GM18505 (cell line): ENCODE data around the gene HIVEP3.

Experiments used
- ATAC-seq: cut with Tn5 transposase; IDR thresholded peaks from one replicate; pipeline ENCODE4 v1.9.1; 2021; ENCODE audit not compliant: unreplicated experiment
- POLR2A ChIP-seq: IDR thresholded peaks from 4 replicates; pipeline ENCODE4 v1.6.1; 2011; ENCODE audit warnings: borderline replicate concordance; ENCODE audit not compliant: insufficient read depth, insufficient read length; ENCODE audit errors: extremely low read depth

Gene HIVEP3

DNA sequence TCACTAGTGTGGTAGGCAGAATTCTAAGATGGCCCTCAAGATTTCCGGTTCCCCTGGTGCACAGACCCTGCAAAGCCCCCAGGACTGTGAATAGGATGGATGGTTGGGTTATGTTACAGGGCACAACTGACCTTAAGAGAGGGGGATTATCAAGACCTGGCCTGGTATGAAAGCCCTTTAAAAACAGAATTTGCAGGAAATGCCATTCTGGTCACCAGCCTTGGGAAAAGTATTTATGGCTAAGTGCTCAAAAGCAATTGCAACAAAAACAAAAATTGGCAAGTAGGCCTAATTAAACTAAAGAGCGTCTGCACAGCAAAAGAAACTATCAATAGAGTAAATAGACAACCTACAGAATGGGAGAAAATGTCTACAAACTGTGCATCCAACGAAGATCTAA lies 289.6 kb downstream of the HIVEP3 start:
- no peak for TF ChIP-seq POLR2A
- no peak for ATAC-seq

DNA sequence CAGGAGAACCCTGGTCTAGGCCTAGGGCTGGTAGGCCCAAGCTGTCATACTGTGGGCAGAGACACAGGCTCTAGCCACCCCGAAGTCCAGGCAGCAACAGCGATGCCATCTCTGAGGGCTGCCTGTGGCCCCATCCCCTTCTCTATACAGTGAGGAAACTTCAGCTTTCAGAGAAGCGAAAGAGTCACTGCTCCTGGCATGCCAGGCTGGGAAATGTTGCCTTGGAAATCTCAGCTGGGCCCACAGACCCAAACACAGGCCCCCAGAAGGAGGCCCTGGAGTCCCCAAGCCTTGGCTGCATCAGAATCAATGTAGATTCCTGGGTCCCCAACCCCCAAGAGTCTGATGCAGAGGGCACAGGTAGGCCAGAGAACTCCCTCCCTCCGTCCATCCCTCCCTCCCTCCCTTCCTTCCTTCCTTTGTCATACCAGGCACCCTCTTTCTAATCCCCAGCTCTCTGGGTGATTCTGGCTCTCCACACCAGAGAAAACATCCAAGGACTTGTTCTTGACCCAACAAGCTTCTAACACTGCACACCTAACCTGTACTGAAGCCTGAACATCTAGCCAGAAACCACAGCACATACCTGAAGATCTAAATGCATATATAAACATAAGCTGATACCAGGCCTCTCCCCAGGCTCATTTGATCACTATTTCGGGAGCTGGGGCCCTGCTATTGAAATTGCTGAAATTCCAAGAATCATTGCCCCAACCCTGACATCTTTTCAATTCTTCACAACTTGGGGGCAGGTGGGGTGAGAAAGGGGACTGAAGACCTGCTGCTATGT lies 291.0 kb downstream of the HIVEP3 start:
- ATAC-seq: no peak
- TF ChIP-seq POLR2A: no peak

DNA sequence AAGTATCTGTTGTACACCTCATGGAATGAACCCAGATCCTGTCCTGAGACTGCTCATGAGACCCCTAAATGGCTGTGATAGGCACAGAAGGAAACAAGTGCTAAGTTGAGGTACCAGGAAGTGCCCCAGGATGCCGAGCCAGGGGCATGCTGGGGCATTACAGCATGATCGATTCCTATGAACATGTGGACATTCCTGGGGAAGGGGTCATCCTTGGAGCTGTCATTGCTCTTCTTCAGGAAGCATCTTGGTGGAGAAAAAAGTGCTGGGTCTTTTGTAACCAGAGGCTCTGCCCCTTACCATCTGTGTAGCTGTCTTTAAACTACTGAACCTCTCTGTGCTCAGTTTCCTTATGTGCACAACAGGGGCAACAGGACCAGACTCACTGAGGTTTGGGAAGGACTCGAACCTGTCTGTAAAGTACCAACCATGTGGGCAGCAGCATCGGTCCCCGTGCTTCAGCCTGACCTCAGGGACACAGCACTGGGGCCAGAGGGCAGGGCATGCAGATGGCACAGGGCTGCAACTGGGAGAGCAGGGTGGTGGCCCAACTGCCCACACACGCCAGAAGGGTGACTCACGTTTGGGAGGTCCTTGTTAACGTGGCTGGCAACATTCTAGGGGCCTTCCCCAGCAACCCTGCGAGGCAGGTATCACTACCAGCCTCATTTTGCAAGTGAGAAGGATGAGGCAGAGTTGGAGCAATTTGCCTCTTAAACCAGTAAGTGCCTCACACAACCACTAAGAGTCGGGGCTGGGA lies 291.9 kb downstream of the HIVEP3 start:
- TF ChIP-seq POLR2A: no peak
- no peak for ATAC-seq

GRCh38 chr1:41626146-41626545 lies 292.6 kb downstream of the HIVEP3 start:
- ATAC-seq: no peak
- TF ChIP-seq POLR2A: no peak

DNA sequence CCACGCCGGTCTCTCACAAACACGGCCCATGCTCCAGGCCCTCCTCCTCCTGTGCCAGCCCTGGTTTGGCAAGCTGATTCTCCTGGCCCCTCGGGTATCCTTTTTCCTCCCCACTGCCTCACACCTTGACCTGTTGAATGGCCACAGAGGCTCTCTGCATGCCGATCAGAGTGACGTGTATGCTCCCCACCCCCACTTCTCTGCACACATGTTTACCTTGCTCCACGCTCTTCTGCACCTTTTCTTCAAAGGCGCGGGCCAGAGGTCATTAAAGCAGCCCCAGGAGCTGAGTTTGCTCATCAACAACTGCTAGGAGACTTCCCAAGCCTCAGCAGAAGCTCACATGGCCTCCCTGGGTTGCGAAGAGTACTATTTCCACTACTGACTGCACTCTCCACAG lies 295.0 kb downstream of the HIVEP3 start:
- no peak for TF ChIP-seq POLR2A
- no peak for ATAC-seq

DNA sequence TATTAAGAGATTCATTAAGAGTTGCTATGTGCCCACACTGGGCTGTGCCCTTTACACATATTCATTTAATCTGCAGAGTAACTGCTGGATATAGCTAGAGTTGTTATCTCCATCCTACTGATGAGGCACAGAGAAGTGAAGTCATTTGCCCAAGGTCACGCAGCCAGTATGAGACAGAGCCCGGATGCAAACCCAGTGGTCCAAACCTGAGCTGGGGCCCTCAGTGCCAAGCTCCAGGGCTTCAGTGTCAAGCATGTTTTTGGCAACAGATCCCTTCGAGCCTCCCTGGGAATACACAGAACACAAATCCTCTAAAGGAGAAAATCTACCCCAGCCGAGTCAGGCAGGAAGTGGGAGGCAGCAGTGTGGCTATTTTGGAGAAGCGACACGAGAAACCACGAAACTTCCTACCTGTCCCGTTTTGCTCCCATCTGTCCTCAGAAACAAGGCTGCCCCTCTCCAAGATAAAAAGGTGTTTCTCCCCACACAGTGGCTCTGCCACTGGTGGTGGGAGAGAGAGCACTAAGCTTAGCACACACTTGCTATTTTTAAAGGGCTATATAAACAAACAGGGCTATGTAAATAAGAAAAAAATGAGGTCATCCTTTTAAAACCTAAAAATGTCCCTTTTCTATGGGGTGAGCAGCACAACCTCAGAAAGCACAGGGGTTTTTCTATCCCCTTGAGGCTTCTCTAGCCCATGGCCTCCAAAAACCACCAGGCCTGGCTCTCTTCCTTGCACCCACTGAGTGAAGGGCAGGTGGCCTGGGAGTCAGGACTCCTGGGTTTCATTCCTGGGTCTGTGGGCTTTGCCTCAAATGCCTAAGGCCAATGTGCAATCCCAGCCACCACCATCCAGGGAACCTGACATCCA lies 295.6 kb downstream of the HIVEP3 start:
- no peak for ATAC-seq

DNA sequence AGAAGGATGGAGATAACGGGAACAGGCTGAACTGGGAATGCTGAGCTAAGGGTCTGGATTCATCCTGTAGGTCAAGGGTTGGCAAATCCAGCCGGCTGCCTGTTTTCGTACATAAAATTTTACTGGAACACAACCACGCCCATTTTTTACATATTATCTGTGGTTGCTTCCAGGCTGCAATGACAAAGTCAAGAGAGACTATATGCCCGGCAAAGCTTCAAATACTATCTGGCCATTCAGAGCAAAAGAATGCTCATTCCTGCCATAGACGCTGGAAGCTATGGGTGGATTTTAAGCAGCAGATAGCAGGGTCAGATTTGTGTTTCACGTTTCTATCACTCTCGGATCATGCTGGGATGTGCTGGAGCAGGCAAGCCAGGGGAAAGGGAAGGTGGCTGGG lies 296.3 kb downstream of the HIVEP3 start:
- no peak for ATAC-seq
- TF ChIP-seq POLR2A: no peak

More for the DNA sequence above, 295.6 kb downstream of the HIVEP3 start:
- peak; percentile 52 for TF ChIP-seq POLR2A

DNA sequence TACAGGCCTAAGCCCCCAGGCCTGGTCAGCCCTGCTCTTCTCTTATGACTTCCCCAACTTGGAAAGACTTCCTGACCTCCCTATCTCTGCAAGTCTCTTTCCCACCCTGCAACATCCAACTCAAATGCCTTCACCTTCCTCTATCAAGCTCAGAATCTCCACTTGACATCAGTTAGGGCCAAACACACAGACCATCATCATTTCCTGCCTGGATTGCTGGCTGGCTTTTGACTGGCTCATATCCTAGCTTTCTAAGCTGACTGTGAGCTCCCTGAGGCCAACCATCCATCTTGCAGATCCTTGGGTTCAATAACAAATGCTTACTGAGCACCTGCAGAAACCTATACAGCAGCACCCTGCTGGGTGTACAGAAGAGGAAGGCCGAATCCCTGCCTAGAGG lies 296.9 kb downstream of the HIVEP3 start:
- ATAC-seq: no peak
- TF ChIP-seq POLR2A: no peak

- no peak for TF ChIP-seq POLR2A
- no peak for ATAC-seq
These were observed 297.5 kb downstream of the HIVEP3 start for GRCh38 chr1:41621256-41621655.

DNA sequence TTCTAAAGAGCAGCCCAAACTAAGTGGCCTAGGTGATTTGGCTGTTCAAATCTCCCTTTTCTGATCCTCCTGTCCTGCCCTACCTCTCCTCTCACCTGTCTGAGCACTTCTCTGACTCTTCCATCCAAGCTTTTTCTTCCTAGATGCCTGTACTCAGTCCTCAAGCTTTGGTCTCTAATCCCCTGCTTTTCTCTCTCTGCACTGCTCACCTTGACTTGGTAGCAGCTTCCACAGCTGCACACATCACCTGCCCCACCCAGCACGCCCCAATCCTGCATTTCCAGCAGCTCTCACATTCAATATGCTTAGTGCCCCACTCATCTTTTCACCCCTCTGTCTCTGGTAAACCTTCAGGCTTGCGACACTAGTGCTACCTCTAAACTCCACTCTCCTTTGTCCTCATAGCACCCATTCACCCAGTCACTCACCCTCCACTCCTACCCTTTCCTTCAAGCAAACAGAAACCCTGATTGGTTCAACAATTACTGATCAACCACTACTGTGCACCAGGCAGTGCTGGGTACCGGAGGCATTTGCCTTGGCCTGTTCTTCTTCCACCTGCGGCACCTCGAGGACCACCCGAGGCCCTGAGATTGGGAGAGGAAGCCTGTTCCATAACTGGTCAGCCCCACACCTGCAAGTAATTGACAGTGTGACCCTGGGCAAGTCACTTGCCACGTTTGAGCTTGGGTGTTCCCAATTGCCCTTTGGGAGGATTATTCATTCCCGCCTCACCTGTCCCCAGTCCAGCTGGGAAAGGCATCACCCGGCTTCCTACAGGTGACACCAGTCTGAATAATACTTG lies 298.2 kb downstream of the HIVEP3 start:
- no peak for TF ChIP-seq POLR2A

DNA sequence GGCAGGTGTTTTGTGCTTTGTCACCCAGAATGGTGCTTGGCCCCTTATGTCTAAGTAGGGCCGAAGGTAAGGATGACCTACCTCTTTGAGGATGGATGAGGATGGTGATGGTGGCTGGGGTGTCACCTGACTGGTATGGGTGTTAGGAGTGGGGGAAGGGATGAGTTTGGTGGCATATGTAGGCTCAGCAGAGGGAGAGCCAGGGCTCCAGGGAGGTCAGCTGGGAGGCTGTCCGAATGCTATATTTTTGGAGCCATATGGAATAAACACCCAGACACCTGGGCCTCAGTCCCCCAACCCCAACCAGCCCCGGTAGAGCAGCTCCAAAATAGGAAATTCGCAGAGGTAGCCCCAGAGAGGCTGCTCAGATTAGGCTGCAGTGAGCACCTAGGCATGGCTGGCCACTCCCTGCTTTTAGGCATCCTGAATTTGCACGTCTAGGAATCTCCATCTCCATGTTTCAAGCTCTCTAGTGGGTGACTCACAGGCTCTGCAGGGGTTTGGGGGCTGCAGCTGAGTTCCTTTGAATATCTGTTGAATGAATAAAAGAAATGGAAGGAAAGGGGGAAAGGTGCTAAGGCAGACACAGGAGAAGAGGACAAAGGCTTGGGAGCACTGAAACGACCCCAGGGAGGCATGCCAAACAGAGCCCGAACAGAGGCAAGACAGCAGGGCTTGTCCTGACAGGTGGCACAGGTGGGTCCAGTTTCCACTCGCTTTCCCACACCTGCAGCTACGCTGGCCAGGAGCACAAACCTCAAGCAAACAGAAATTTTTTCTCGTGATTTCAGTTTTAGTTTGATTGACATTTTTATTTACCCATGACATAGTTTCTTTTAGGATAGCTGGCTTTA lies 299.0 kb downstream of the HIVEP3 start:
- no peak for ATAC-seq
- no peak for TF ChIP-seq POLR2A

More for the DNA sequence above, 298.2 kb downstream of the HIVEP3 start:
- ATAC-seq: no peak

DNA sequence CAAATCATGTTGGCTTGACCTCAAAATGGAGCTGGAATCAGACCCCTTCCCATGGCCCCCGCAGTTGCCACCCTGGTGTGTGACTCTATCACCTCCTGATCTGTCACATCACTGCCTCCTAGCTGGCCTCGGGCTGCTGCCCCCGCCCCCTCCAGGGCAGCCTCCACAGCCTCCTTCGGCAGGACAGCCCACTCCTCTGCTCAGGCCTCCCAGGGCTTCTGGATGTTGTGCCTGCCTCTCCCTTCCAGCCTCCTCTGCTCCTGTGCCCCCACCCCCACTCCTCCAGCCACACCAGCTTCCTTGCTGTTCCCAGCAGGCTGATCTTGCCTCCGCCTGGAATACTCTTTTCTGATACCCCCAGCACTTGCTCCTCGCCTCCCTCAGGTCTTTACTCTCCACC lies 299.9 kb downstream of the HIVEP3 start:
- no peak for ATAC-seq

GRCh38 chr1:41618066-41618825 lies 300.5 kb downstream of the HIVEP3 start:
- no peak for TF ChIP-seq POLR2A
- no peak for ATAC-seq

More for the DNA sequence above, 299.9 kb downstream of the HIVEP3 start:
- TF ChIP-seq POLR2A: no peak
